NB4 (cell line): ENCODE results near the gene WNT6.

Experiments used
- CTCF ChIP-seq: IDR thresholded peaks from one replicate; pipeline ENCODE4 v1.5.1; 2012; ENCODE audit warnings: low read depth, low read length
- MYC ChIP-seq: IDR thresholded peaks from 2 replicates; pipeline ENCODE4 v1.6.1; 2011; ENCODE audit warnings: low read depth, low read length
- POLR2A ChIP-seq: IDR thresholded peaks from 2 replicates; pipeline ENCODE4 v1.6.1; 2011; ENCODE audit warnings: mild to moderate bottlenecking; ENCODE audit not compliant: insufficient read length; ENCODE audit errors: extremely low read depth

GRCh38 chr2:218860950-218861381 lies 1.4 kb downstream of the WNT6 start:
- TF ChIP-seq POLR2A (no peak), CTCF (no peak), MYC (no peak)
